ENCODE measurements around the gene PNPLA5.

DNA sequence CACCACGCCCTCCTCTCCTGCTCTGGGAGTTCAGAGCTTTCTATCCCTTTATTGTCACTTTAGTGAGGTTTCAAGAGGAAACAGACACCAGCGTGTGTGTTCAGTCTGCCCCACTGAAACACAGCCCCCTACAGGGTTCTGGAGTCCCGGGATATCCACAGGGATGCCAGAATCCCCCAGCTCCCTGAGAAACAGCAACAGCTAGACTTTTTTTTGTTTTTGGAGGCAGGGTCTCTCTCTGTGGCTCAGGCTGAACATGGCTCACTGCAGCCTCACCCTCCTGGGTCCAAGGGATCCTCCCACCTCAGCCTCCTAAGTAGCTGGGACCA is 39.9 kb downstream of the PNPLA5 start:
- TF ChIP-seq, protein P1, sequence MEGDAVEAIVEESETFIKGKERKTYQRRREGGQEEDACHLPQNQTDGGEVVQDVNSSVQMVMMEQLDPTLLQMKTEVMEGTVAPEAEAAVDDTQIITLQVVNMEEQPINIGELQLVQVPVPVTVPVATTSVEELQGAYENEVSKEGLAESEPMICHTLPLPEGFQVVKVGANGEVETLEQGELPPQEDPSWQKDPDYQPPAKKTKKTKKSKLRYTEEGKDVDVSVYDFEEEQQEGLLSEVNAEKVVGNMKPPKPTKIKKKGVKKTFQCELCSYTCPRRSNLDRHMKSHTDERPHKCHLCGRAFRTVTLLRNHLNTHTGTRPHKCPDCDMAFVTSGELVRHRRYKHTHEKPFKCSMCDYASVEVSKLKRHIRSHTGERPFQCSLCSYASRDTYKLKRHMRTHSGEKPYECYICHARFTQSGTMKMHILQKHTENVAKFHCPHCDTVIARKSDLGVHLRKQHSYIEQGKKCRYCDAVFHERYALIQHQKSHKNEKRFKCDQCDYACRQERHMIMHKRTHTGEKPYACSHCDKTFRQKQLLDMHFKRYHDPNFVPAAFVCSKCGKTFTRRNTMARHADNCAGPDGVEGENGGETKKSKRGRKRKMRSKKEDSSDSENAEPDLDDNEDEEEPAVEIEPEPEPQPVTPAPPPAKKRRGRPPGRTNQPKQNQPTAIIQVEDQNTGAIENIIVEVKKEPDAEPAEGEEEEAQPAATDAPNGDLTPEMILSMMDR (conservative IDR thresholded peaks at IDR 0.05 in 1 of 2, IDR thresholded peaks at IDR 0.05 in 1 of 2; ENCODE audit: low read depth in 1 of 2, low read length in 2 of 2), result no peak
- TF ChIP-seq EZH2 (IDR thresholded peaks at IDR 0.05; ENCODE audit: low read length, missing control alignments), result no peak

Data from fibroblast of lung (primary cell).